Caki2 (cell line): ENCODE measurements around the gene GSK3B. TPM values are rescaled to one million over a fixed set of nuclear protein-coding genes. Genes with fewer than 3 reads are reported as not detected.

Source experiments
- DNase-seq: peaks from one replicate; pipeline ENCODE4 v3.0.0-alpha.2; 2015; ENCODE audit warnings: low read depth
- in situ Hi-C: cut with HindIII; loops from 2 replicates; pipeline ENCODE4 v1.10.0; 2016; ENCODE audit warnings: low sequenced_read_pairs, low pct_unique_long_range_greater_than_20kb, mixed read lengths
- total RNA-seq: library from RNA; depleted of rRNA; stranded (reverse); fragments of >200 nt; shearing (Covaris generic); gene quantifications from 2 replicates; pipeline ENCODE4 v1.2.3, GENCODE V29; 2014; ENCODE audit warnings: low replicate concordance

The GSK3B gene
- total RNA-seq, 1 experiment from 2014 or later: 31.7 TPM

GRCh38 chr3:119817583-119818363 lies 276.5 kb downstream of the GSK3B start:
- in situ Hi-C loops: no loop called here
- no peak for DNase-seq

- in situ Hi-C loops: no loop called here
- DNase-seq: no peak
Measured at GRCh38 chr3:119817071-119817470, 277.2 kb downstream of the GSK3B start.

- in situ Hi-C loops: no loop called here
Measured at GRCh38 chr3:119815716-119816115, 278.5 kb downstream of the GSK3B start.

GRCh38 chr3:119812491-119813058 lies 281.7 kb downstream of the GSK3B start:
- no peak for DNase-seq

More at GRCh38 chr3:119815716-119816115, 278.5 kb downstream of the GSK3B start:
- no peak for DNase-seq

GRCh38 chr3:119810018-119810435 lies 284.2 kb downstream of the GSK3B start:
- in situ Hi-C loops: no loop called here
- DNase-seq: no peak

More at GRCh38 chr3:119812491-119813058, 281.7 kb downstream of the GSK3B start:
- in situ Hi-C loops: no loop called here

- no peak for DNase-seq
- in situ Hi-C loops: no loop called here
Measured at GRCh38 chr3:119809249-119810017, 284.8 kb downstream of the GSK3B start.

- no peak for DNase-seq
- in situ Hi-C loops: no loop called here
Measured at GRCh38 chr3:119808843-119809242, 285.4 kb downstream of the GSK3B start.

GRCh38 chr3:119808244-119808643 lies 286.0 kb downstream of the GSK3B start:
- in situ Hi-C loops: no loop called here
- no peak for DNase-seq

GRCh38 chr3:119800844-119801243 lies 293.4 kb downstream of the GSK3B start:
- in situ Hi-C loops: no loop called here
- DNase-seq: no peak

GRCh38 chr3:119796785-119797184 lies 297.5 kb downstream of the GSK3B start:
- no peak for DNase-seq
- in situ Hi-C loops: no loop called here

- DNase-seq: no peak
- in situ Hi-C loops: no loop called here
Measured at GRCh38 chr3:119796368-119796767, 297.9 kb downstream of the GSK3B start.

- DNase-seq: no peak
- in situ Hi-C loops: no loop called here
Measured at GRCh38 chr3:119795849-119796248, 298.4 kb downstream of the GSK3B start.

GRCh38 chr3:119794971-119795612 lies 299.2 kb downstream of the GSK3B start:
- peak; percentile 70 for DNase-seq
- in situ Hi-C loops: no loop called here

- no peak for DNase-seq
- in situ Hi-C loops: no loop called here
Measured at GRCh38 chr3:119794401-119794800, 299.8 kb downstream of the GSK3B start.

- no peak for DNase-seq
- in situ Hi-C loops: no loop called here
Measured at GRCh38 chr3:119792270-119792669, 302.0 kb downstream of the GSK3B start.

- in situ Hi-C loops: no loop called here
- no peak for DNase-seq
Measured at GRCh38 chr3:119790369-119790768, 303.9 kb downstream of the GSK3B start.

GRCh38 chr3:119786409-119786808 lies 307.8 kb downstream of the GSK3B start:
- in situ Hi-C loops: no loop called here

GRCh38 chr3:119783883-119784282 lies 310.4 kb downstream of the GSK3B start:
- DNase-seq: no peak
- in situ Hi-C loops: no loop called here

More at GRCh38 chr3:119786409-119786808, 307.8 kb downstream of the GSK3B start:
- no peak for DNase-seq

- in situ Hi-C loops: no loop called here
- DNase-seq: no peak
Measured at GRCh38 chr3:119783255-119783654, 311.0 kb downstream of the GSK3B start.
